ENCODE results near the gene SMAP1. TPM values are rescaled to one million over a fixed set of nuclear protein-coding genes. Genes with fewer than 3 reads are reported as not detected.

The SMAP1 gene
- total and polyA plus RNA-seq, 2 experiments from 2014 or later = 31.1 to 34.6 TPM

GRCh38 chr6:70673601-70674000 lies 5.9 kb downstream of the SMAP1 start:
- Mint-ChIP-seq H3K27me3 (ENCODE audit: insufficient read depth, low read depth, poor library complexity) (peaks cover 6% of the 10 kb centered on the region), H3K4me3 (no peak overlapping the region), H3K36me3 (ENCODE audit: low read depth) (no peaks in the 10 kb centered on the region), H3K9me3 (0 out of 3 replicates have a peak, but pooled peaks cover 2% of the 10 kb centered on the region), H3K4me1 (peaks cover 29% of the 10 kb centered on the region), H3K27ac (no peak overlapping the region; the same call in 1 of the 2 replicates)
- no peaks in the 10 kb centered on the region for H3K36me3 ChIP-seq (ENCODE audit: insufficient read depth)
- H3K4me1 ChIP-seq (ENCODE audit: insufficient read depth) = peaks cover 20% of the 10 kb centered on the region
- H3K27me3 ChIP-seq (ENCODE audit: insufficient read depth) = no peaks in the 10 kb centered on the region
- ATAC-seq (peak; percentile 68; the same call in 2 of the 3 replicates), DNase-seq (ENCODE audit: low spot score) (peak; percentile 33)
- no peak overlapping the region for H3K27ac ChIP-seq (ENCODE audit: low read depth)
- no peak for TF ChIP-seq EZH2 (IDR thresholded peaks at IDR 0.05; ENCODE audit: low read depth, unreplicated experiment)
- TF ChIP-seq CTCF (conservative IDR thresholded peaks at IDR 0.05; ENCODE audit: low read depth in 2 of 2) = no peak
- no peak for TF ChIP-seq EZH2phosphoT487 (IDR thresholded peaks at IDR 0.05; ENCODE audit: unreplicated experiment)
- TF ChIP-seq POLR2AphosphoS5 (IDR thresholded peaks at IDR 0.05; ENCODE audit: low read depth) = no peak
- no peak for TF ChIP-seq JUNB (IDR thresholded peaks at IDR 0.05; ENCODE audit: unreplicated experiment)
- no peak for TF ChIP-seq NANOG (IDR thresholded peaks at IDR 0.05; ENCODE audit: borderline replicate concordance)
- no peak overlapping the region for H3K4me2 ChIP-seq
- peaks cover 3% of the 10 kb centered on the region for H4K20me1 ChIP-seq (replicated peaks; ENCODE audit: insufficient read depth)
- H3K9me2 ChIP-seq (ENCODE audit: insufficient read depth) = no peaks in the 10 kb centered on the region
- peaks cover under 1% of the 10 kb centered on the region; the same call in 1 of the 2 replicates for H3F3A ChIP-seq (replicated peaks; ENCODE audit: low read depth)
- peaks cover 97% of the 10 kb centered on the region for H3K79me2 ChIP-seq (replicated peaks; ENCODE audit: insufficient read depth)
- no peak overlapping the region for H3K4me3 ChIP-seq
- no peak overlapping the region for H2AFZ ChIP-seq

DNA sequence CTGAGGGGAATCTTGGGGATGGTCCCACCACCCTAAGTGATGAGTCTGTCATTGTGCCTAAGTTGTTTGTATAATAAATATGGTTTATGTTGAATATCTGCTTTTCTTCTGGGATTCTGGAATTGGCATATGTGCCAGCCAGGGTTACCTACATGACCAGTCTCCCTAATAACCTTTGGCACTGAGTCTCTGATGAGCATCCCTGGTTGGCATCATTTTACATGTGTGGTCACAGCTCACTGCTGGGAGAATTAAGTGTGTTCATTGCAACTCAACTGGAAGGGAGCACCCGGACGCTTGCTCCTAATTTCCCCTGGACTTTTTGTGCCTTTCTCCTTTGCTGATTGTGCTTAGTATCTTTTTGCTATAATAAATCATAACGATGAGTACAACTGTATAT lies 8.1 kb downstream of the SMAP1 start:
- ATAC-seq (no peak), DNase-seq (ENCODE audit: low spot score) (no peak)
- Histone ChIP-seq H3K4me3 (no peak overlapping the region), H2AFZ (no peak overlapping the region), H4K20me1 (replicated peaks; ENCODE audit: insufficient read depth) (peaks cover 3% of the 10 kb centered on the region; the same call in 1 of the 2 replicates), H3K27me3 (ENCODE audit: insufficient read depth) (no peaks in the 10 kb centered on the region), H3K27ac (ENCODE audit: low read depth) (no peak overlapping the region), H3K9me2 (ENCODE audit: insufficient read depth) (no peaks in the 10 kb centered on the region), H3K79me2 (replicated peaks; ENCODE audit: insufficient read depth) (peaks cover 96% of the 10 kb centered on the region), H3F3A (replicated peaks; ENCODE audit: low read depth) (no peaks in the 10 kb centered on the region), H3K4me1 (ENCODE audit: insufficient read depth) (0 out of 2 replicates have a peak, but pooled peaks cover 8% of the 10 kb centered on the region), H3K36me3 (ENCODE audit: insufficient read depth) (no peaks in the 10 kb centered on the region), H3K4me2 (no peak overlapping the region)
- H3K27ac Mint-ChIP-seq = no peak overlapping the region; the same call in 1 of the 2 replicates
- H3K36me3 Mint-ChIP-seq (ENCODE audit: low read depth) = no peaks in the 10 kb centered on the region
- H3K4me1 Mint-ChIP-seq = peaks cover 17% of the 10 kb centered on the region; the same call in 2 of the 3 replicates
- peaks cover 6% of the 10 kb centered on the region for H3K27me3 Mint-ChIP-seq (ENCODE audit: insufficient read depth, low read depth, poor library complexity)
- H3K9me3 Mint-ChIP-seq = 0 out of 3 replicates have a peak, but pooled peaks cover 2% of the 10 kb centered on the region
- no peak overlapping the region for H3K4me3 Mint-ChIP-seq
- TF ChIP-seq CREB1 (CRISPR knock-in tag; IDR thresholded peaks at IDR 0.05; ENCODE audit: low read depth) = no peak
- TF ChIP-seq ZNF331 (CRISPR knock-in tag; IDR thresholded peaks at IDR 0.05; ENCODE audit: low read depth) = no peak
- TF ChIP-seq EZH2phosphoT487 (IDR thresholded peaks at IDR 0.05; ENCODE audit: unreplicated experiment) = no peak
- TF ChIP-seq, protein P1, sequence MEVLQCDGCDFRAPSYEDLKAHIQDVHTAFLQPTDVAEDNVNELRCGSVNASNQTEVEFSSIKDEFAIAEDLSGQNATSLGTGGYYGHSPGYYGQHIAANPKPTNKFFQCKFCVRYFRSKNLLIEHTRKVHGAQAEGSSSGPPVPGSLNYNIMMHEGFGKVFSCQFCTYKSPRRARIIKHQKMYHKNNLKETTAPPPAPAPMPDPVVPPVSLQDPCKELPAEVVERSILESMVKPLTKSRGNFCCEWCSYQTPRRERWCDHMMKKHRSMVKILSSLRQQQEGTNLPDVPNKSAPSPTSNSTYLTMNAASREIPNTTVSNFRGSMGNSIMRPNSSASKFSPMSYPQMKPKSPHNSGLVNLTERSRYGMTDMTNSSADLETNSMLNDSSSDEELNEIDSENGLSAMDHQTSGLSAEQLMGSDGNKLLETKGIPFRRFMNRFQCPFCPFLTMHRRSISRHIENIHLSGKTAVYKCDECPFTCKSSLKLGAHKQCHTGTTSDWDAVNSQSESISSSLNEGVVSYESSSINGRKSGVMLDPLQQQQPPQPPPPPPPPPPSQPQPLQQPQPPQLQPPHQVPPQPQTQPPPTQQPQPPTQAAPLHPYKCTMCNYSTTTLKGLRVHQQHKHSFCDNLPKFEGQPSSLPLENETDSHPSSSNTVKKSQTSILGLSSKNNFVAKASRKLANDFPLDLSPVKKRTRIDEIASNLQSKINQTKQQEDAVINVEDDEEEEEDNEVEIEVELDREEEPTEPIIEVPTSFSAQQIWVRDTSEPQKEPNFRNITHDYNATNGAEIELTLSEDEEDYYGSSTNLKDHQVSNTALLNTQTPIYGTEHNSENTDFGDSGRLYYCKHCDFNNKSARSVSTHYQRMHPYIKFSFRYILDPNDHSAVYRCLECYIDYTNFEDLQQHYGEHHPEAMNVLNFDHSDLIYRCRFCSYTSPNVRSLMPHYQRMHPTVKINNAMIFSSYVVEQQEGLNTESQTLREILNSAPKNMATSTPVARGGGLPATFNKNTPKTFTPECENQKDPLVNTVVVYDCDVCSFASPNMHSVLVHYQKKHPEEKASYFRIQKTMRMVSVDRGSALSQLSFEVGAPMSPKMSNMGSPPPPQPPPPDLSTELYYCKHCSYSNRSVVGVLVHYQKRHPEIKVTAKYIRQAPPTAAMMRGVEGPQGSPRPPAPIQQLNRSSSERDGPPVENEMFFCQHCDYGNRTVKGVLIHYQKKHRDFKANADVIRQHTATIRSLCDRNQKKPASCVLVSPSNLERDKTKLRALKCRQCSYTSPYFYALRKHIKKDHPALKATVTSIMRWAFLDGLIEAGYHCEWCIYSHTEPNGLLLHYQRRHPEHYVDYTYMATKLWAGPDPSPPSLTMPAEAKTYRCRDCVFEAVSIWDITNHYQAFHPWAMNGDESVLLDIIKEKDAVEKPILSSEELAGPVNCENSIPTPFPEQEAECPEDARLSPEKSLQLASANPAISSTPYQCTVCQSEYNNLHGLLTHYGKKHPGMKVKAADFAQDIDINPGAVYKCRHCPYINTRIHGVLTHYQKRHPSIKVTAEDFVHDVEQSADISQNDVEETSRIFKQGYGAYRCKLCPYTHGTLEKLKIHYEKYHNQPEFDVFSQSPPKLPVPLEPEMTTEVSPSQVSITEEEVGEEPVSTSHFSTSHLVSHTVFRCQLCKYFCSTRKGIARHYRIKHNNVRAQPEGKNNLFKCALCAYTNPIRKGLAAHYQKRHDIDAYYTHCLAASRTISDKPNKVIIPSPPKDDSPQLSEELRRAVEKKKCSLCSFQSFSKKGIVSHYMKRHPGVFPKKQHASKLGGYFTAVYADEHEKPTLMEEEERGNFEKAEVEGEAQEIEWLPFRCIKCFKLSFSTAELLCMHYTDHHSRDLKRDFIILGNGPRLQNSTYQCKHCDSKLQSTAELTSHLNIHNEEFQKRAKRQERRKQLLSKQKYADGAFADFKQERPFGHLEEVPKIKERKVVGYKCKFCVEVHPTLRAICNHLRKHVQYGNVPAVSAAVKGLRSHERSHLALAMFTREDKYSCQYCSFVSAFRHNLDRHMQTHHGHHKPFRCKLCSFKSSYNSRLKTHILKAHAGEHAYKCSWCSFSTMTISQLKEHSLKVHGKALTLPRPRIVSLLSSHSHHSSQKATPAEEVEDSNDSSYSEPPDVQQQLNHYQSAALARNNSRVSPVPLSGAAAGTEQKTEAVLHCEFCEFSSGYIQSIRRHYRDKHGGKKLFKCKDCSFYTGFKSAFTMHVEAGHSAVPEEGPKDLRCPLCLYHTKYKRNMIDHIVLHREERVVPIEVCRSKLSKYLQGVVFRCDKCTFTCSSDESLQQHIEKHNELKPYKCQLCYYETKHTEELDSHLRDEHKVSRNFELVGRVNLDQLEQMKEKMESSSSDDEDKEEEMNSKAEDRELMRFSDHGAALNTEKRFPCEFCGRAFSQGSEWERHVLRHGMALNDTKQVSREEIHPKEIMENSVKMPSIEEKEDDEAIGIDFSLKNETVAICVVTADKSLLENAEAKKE (CRISPR knock-in tag; IDR thresholded peaks at IDR 0.05) = no peak
- TF ChIP-seq EZH2 (IDR thresholded peaks at IDR 0.05; ENCODE audit: low read depth, unreplicated experiment) = no peak
- TF ChIP-seq, protein P2, sequence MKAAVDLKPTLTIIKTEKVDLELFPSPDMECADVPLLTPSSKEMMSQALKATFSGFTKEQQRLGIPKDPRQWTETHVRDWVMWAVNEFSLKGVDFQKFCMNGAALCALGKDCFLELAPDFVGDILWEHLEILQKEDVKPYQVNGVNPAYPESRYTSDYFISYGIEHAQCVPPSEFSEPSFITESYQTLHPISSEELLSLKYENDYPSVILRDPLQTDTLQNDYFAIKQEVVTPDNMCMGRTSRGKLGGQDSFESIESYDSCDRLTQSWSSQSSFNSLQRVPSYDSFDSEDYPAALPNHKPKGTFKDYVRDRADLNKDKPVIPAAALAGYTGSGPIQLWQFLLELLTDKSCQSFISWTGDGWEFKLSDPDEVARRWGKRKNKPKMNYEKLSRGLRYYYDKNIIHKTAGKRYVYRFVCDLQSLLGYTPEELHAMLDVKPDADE (IDR thresholded peaks at IDR 0.05) = no peak
- no peak for TF ChIP-seq JUNB (IDR thresholded peaks at IDR 0.05; ENCODE audit: unreplicated experiment)
- TF ChIP-seq STAT1 (IDR thresholded peaks at IDR 0.05; ENCODE audit: unreplicated experiment) = no peak
- no peak for TF ChIP-seq ZNF114 (CRISPR knock-in tag; IDR thresholded peaks at IDR 0.05)
